SW 1271 (cell line): ENCODE results near the gene EIF3D.

ENCODE experiments used
- DNase-seq, 2 experiments: peaks; one replicate each; lab custom pipeline; 2025; lab: John Stamatoyannopoulos, UW

The EIF3D gene

GRCh38 chr22:36467042-36467810 lies 61.7 kb downstream of the EIF3D start:
- DNase-seq = no peak

- no peak for DNase-seq
These were observed 62.7 kb downstream of the EIF3D start for GRCh38 chr22:36466258-36466657.

GRCh38 chr22:36465232-36466021 lies 63.5 kb downstream of the EIF3D start:
- DNase-seq = peak; percentile 45 to 54

GRCh38 chr22:36464715-36465231 lies 64.2 kb downstream of the EIF3D start:
- DNase-seq = no peak

GRCh38 chr22:36463783-36464184 lies 65.2 kb downstream of the EIF3D start:
- no peak for DNase-seq

- peak; percentile 70 to 86 for DNase-seq
These were observed 67.0 kb downstream of the EIF3D start for GRCh38 chr22:36461665-36462649.
